ENCODE results near the gene CACHD1.

CACHD1 gene

DNA sequence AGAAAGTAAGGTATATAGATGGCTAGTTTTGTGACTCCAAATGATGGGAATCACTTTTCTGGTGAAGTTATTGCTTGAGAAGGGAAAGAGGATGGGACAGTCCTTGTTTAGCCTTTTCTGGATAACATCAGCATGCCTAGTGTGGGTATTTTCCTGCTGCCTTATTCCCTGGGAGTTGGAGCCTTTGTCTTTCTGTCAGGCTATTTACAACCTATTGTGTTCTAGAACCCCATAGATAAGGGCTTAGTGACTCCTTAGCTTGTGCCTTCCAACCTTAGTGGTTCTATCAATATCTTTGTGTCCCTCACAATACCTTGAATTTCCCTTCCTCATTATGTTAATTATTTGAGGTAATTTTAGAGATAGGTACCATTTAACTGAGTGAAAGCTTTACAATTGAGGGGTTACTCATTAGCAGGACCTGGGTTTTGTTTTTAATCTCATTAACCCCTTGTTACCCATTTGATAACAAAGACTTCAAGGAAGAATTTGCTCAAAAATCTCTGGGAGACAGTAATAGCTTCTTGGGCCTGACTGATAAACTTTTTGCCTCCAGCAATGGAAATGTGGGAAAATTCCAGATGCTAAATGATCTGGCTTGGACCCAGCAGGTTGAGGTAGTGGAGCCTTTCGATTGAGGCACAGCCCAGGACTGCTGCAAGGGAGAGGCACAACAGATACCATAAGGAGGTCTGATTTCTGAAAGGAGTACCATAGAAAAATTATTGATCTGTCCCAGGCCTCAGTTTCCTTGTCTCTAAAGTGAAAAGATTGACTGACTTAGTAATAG is 49.0 kb downstream of the CACHD1 start:
- no peak for DNase-seq (ENCODE audit: low read depth, low spot score)
- CTCF ChIA-PET, result no interaction called here
- no peak overlapping the region for H3K4me3 ChIP-seq (ENCODE audit: low read depth, low read length)
- no peak for TF ChIP-seq CTCF (IDR thresholded peaks at IDR 0.05; ENCODE audit: insufficient read depth, low read length, missing control alignments)
- POLR2A ChIA-PET, result no interaction called here

DNA sequence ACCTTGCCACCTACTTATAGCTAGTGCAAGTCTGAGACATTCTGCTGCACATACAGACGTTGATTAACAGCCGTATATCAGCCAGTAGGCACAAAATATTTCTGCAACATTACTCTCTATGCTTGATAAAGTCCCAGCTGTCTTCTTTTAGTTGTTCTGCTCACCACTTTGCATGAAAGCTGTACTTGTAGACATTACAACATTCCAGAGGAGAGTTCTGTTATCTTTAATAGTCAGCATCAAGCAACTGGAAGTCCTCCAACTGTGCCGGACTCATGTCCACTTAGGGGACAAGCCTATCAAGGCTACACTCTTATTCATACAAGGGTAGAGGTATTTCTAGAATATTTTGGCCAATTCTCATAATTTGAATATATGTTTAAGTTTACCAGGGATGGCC is 50.0 kb downstream of the CACHD1 start:
- ChIA-PET CTCF (no interaction called here), POLR2A (no interaction called here)
- TF ChIP-seq CTCF (IDR thresholded peaks at IDR 0.05; ENCODE audit: insufficient read depth, low read length, missing control alignments), result no peak
- no peak overlapping the region for H3K4me3 ChIP-seq (ENCODE audit: low read depth, low read length)
- DNase-seq (ENCODE audit: low read depth, low spot score), result no peak

DNA sequence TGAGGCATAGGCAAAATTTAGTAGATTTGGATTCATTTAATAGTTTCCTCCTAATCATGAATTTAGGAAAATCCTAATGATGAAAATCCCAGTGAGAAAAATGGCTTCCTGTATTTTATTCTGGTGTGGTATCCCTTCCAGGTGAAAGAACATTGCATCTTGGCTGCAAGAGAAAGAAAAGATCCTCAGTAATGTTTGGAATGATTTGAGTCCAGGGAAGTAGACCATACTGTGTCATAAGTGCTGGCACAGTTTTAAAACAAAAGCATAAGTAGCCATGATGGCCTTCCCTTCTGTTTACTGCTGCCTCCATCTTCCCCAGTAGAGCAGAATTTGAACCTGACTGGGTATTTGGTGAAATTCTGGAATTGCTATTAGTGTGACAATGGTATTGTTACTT is 52.8 kb downstream of the CACHD1 start:
- TF ChIP-seq CTCF (IDR thresholded peaks at IDR 0.05; ENCODE audit: insufficient read depth, low read length, missing control alignments), result no peak
- POLR2A ChIA-PET, result no interaction called here
- H3K4me3 ChIP-seq (ENCODE audit: low read depth, low read length), result no peak overlapping the region
- no peak for DNase-seq (ENCODE audit: low read depth, low spot score)
- CTCF ChIA-PET, result interaction anchor here (2.6 kb wide), 1 partner anchor 8 kb away, joined by 5 read pairs; no protein-coding TSS in a partner anchor

DNA sequence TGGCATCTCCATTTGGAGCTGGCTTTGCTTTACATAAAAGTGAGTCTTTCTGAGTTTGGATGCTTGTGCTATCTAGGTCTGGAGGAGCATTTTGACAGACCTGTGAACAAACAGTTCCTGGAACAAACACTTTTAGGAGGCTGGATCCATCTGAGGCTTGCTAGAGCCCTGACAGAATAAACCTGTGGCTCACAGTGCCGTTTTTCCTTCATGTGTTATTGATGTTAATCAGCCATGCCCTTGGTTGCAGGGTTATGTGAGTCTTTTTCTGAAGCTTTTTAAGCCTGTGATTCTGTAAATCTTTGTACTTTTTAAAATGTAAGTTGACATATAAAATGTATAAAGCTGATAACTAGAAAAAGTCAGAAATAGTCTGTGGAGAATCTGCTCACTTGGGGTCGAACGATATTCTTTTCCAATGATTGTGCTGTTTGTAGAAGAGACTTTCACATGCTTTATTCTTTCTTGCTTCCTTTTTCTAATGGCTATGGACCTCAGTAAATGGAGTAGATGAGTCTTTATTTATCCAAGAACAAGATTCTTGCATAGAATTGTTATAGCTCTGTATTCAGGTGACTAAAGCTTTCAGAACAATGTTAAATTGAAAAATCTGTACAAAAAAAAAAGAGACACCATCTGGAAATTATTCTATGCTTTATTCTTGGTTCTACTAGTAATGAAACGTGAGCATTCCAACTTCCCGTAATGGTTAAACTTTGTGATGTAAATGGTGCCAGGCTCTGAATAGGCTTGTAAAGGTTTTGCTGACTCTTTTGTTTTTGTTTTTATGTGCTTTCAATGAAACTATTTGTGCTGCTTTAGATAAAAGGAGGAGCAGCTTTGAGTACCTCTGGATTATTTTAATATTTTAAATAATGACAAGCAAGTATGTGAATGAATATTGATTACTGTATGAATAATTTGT is 53.7 kb downstream of the CACHD1 start:
- no peak for DNase-seq (ENCODE audit: low read depth, low spot score)
- CTCF ChIA-PET, result interaction anchor here (2.6 kb wide), 1 partner anchor 9 kb away, joined by 5 read pairs; no protein-coding TSS in a partner anchor
- H3K4me3 ChIP-seq (ENCODE audit: low read depth, low read length), result no peak overlapping the region
- POLR2A ChIA-PET, result no interaction called here
- no peak for TF ChIP-seq CTCF (IDR thresholded peaks at IDR 0.05; ENCODE audit: insufficient read depth, low read length, missing control alignments)

- ChIA-PET POLR2A (no interaction called here), CTCF (interaction anchor here (2.6 kb wide), 1 partner anchor 10 kb away, joined by 5 read pairs; no protein-coding TSS in a partner anchor)
- DNase-seq (ENCODE audit: low read depth, low spot score), result no peak
- TF ChIP-seq CTCF (IDR thresholded peaks at IDR 0.05; ENCODE audit: insufficient read depth, low read length, missing control alignments), result no peak
- no peak overlapping the region for H3K4me3 ChIP-seq (ENCODE audit: low read depth, low read length)
These were observed 54.7 kb downstream of the CACHD1 start for GRCh38 chr1:64524614-64525013.

DNA sequence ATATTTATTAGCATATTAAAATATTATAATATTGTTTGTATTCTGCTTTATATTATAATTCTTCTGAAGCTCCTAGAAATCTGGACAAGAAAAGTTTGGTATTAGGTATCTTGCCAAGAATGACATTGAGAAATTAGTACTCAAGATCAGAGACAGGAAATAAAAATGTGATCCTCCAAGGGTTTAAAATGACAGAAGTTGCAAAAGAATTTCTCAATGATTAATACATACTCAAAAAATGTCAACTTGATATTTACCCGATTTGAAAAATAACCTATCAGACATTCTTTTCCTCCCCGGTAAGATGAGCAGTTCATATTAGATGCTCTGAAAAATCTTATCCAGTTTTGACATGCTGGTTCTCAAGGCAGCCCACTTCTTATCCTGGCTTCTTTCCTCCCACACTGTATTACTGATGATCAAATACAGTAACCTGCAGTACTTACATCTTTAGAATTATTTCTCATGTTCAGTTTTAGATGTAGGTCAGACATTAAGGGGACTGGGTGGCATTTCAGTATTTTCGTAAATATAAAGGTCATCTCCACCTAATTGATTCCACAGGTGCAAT is 55.3 kb downstream of the CACHD1 start:
- no peak for TF ChIP-seq CTCF (IDR thresholded peaks at IDR 0.05; ENCODE audit: insufficient read depth, low read length, missing control alignments)
- no peak for DNase-seq (ENCODE audit: low read depth, low spot score)
- ChIA-PET CTCF (interaction anchor here (2.6 kb wide), 1 partner anchor 11 kb away, joined by 5 read pairs; no protein-coding TSS in a partner anchor), POLR2A (no interaction called here)
- no peak overlapping the region for H3K4me3 ChIP-seq (ENCODE audit: low read depth, low read length)

Measured in AG04449 (cell line).